SK-N-SH treated with all-trans-retinoic acid at 6 μM for 48 hours (cell line): ENCODE results near the gene FKBP6.

ENCODE experiments used
- ATAC-seq: fragments of 200-7000 bp; cut with Tn5 transposase; 3 replicates; pipeline ENCODE4 v1.9.1; 2020; ENCODE audit warnings: mild to moderate bottlenecking, moderate library complexity
- ARNTL ChIP-seq: fragments of 450-650 bp; formaldehyde crosslinking; IDR thresholded peaks from 2 replicates; pipeline ENCODE4 v1.5.0; 2020; ENCODE audit warnings: low read depth, mild to moderate bottlenecking, moderate library complexity, borderline replicate concordance
- BACH2 ChIP-seq: fragments of 250-450 bp; sonication (Bioruptor Pico); IDR thresholded peaks from 2 replicates; pipeline ENCODE4 v1.9.0; 2021; ENCODE audit warnings: mild to moderate bottlenecking, borderline replicate concordance
- CSDC2 ChIP-seq: fragments of 250-450 bp; sonication (Bioruptor Pico); IDR thresholded peaks from 2 replicates; pipeline ENCODE4 v1.5.0; 2020; ENCODE audit warnings: mild to moderate bottlenecking, moderate library complexity
- CSRNP3 ChIP-seq: fragments of 250-450 bp; sonication (Bioruptor Pico); IDR thresholded peaks from 2 replicates; pipeline ENCODE4 v1.5.1; 2021; ENCODE audit warnings: mild to moderate bottlenecking, moderate library complexity
- ESRRG ChIP-seq: fragments of 250-450 bp; sonication (Bioruptor Pico); IDR thresholded peaks from 2 replicates; pipeline ENCODE4 v1.6.1; 2021; ENCODE audit warnings: mild to moderate bottlenecking
- GLIS3 ChIP-seq: fragments of 250-450 bp; sonication (Bioruptor Pico); IDR thresholded peaks from 2 replicates; pipeline ENCODE4 v1.5.0; 2020; ENCODE audit warnings: mild to moderate bottlenecking, moderate library complexity
- ISL1 ChIP-seq: fragments of 250-450 bp; sonication (Bioruptor Pico); IDR thresholded peaks from 2 replicates; pipeline ENCODE4 v2.1.2; 2022; ENCODE audit warnings: mild to moderate bottlenecking, moderate library complexity
- PATZ1 ChIP-seq: fragments of 250-450 bp; sonication (Bioruptor Pico); IDR thresholded peaks from 2 replicates; pipeline ENCODE4 v1.8.0; 2020; ENCODE audit warnings: mild to moderate bottlenecking, moderate library complexity, borderline replicate concordance
- RARB ChIP-seq: fragments of 250-450 bp; sonication (Bioruptor Pico); IDR thresholded peaks from 2 replicates; pipeline ENCODE4 v1.8.0; 2021; ENCODE audit warnings: mild to moderate bottlenecking, moderate library complexity
- SNAI2 ChIP-seq: fragments of 250-450 bp; sonication (Bioruptor Pico); IDR thresholded peaks from 2 replicates; pipeline ENCODE4 v1.5.0; 2020; ENCODE audit warnings: mild to moderate bottlenecking, moderate library complexity
- TCF4 ChIP-seq: fragments of 250-450 bp; sonication (Bioruptor Pico); IDR thresholded peaks from 2 replicates; pipeline ENCODE4 v1.8.0; 2021; ENCODE audit warnings: mild to moderate bottlenecking, moderate library complexity, borderline replicate concordance
- TOX ChIP-seq: fragments of 250-450 bp; sonication (Bioruptor Pico); IDR thresholded peaks from 2 replicates; pipeline ENCODE4 v1.8.0; 2021; ENCODE audit warnings: mild to moderate bottlenecking, moderate library complexity, borderline replicate concordance
- TSHZ2 ChIP-seq: fragments of 250-450 bp; sonication (Bioruptor Pico); IDR thresholded peaks from 2 replicates; pipeline ENCODE4 v1.5.0; 2020; ENCODE audit warnings: mild to moderate bottlenecking, moderate library complexity
- ZC3H10 ChIP-seq: fragments of 250-450 bp; sonication (Bioruptor Pico); IDR thresholded peaks from 2 replicates; pipeline ENCODE4 v1.5.1; 2021; ENCODE audit warnings: mild to moderate bottlenecking, moderate library complexity
- ZFP3 ChIP-seq: fragments of 250-450 bp; sonication (Bioruptor Pico); IDR thresholded peaks from 2 replicates; pipeline ENCODE4 v1.5.0; 2020; ENCODE audit warnings: mild to moderate bottlenecking, moderate library complexity
- ZNF565 ChIP-seq: fragments of 450-650 bp; formaldehyde crosslinking; conservative IDR thresholded peaks from 2 replicates; pipeline ENCODE4 v1.5.0; 2020; ENCODE audit warnings: low read depth, mild to moderate bottlenecking, moderate library complexity
- ZNF70 ChIP-seq: fragments of 450-650 bp; formaldehyde crosslinking; IDR thresholded peaks from 2 replicates; pipeline ENCODE4 v1.5.0; 2020; ENCODE audit warnings: mild to moderate bottlenecking, moderate library complexity
- ZNF8 ChIP-seq: fragments of 450-650 bp; formaldehyde crosslinking; IDR thresholded peaks from 2 replicates; pipeline ENCODE4 v1.5.0; 2020; ENCODE audit warnings: mild to moderate bottlenecking, moderate library complexity
- TF ChIP-seq, protein P1 (sequence below): fragments of 250-450 bp; sonication (Bioruptor Pico); IDR thresholded peaks from 2 replicates; pipeline ENCODE4 v1.8.0; 2021; ENCODE audit warnings: low read depth, mild to moderate bottlenecking, moderate library complexity, borderline replicate concordance
- TF ChIP-seq, protein P2 (sequence below): fragments of 250-450 bp; sonication (Bioruptor Pico); IDR thresholded peaks from 2 replicates; pipeline ENCODE4 v1.5.1; 2020; ENCODE audit warnings: low read depth, mild to moderate bottlenecking, moderate library complexity

Gene FKBP6

DNA sequence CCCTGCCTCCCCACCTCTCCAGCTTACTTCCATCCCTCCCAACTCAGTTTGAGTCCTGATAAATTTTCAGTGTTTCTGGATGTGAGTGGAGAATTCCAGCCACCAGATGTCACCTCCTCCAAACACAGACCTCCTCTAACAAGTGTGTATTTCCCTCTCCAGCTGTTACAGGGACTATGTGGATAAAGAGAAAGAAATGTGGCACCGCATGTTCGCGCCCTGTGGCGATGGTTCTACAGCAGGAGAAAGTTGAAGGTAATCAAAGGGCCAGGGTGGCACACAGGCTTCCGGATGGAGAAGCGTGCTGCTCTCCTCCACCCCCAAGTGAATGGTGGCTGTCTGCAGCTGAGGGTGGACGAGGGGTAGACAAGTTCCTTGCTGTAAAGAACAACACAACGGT is 14.7 kb downstream of the FKBP6 start (continued):
- no peak for TF ChIP-seq ARNTL (CRISPR knock-in tag)
- TF ChIP-seq RARB = no peak
- no peak for TF ChIP-seq ESRRG (CRISPR knock-in tag)
- TF ChIP-seq TOX (CRISPR knock-in tag) = no peak
- TF ChIP-seq, protein P1, sequence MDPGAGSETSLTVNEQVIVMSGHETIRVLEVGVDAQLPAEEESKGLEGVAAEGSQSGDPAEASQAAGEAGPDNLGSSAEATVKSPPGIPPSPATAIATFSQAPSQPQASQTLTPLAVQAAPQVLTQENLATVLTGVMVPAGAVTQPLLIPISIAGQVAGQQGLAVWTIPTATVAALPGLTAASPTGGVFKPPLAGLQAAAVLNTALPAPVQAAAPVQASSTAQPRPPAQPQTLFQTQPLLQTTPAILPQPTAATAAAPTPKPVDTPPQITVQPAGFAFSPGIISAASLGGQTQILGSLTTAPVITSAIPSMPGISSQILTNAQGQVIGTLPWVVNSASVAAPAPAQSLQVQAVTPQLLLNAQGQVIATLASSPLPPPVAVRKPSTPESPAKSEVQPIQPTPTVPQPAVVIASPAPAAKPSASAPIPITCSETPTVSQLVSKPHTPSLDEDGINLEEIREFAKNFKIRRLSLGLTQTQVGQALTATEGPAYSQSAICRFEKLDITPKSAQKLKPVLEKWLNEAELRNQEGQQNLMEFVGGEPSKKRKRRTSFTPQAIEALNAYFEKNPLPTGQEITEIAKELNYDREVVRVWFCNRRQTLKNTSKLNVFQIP (CRISPR knock-in tag) = no peak
- no peak for TF ChIP-seq CSDC2
- TF ChIP-seq ZFP3 (CRISPR knock-in tag) = no peak
- TF ChIP-seq ISL1 (CRISPR knock-in tag) = no peak

- TF ChIP-seq ESRRG (CRISPR knock-in tag) = no peak
- no peak for TF ChIP-seq ARNTL (CRISPR knock-in tag)
- no peak for TF ChIP-seq ISL1 (CRISPR knock-in tag)
- TF ChIP-seq ZNF8 (CRISPR knock-in tag) = no peak
- TF ChIP-seq TOX (CRISPR knock-in tag) = no peak
- no peak for TF ChIP-seq ZC3H10
- no peak for TF ChIP-seq TCF4 (CRISPR knock-in tag)
- TF ChIP-seq CSRNP3 (CRISPR knock-in tag) = no peak
- TF ChIP-seq RARB = no peak
- TF ChIP-seq, all 23 proteins: peak for 0
Measured at GRCh38 chr7:73343671-73344380, 15.9 kb downstream of the FKBP6 start.

GRCh38 chr7:73345538-73345937 is 17.6 kb downstream of the FKBP6 start:
- no peak for ATAC-seq
- no peak for TF ChIP-seq SNAI2 (CRISPR knock-in tag)
- TF ChIP-seq TOX (CRISPR knock-in tag) = no peak
- no peak for TF ChIP-seq CSDC2
- TF ChIP-seq BACH2 (CRISPR knock-in tag) = no peak
- TF ChIP-seq, protein P2, sequence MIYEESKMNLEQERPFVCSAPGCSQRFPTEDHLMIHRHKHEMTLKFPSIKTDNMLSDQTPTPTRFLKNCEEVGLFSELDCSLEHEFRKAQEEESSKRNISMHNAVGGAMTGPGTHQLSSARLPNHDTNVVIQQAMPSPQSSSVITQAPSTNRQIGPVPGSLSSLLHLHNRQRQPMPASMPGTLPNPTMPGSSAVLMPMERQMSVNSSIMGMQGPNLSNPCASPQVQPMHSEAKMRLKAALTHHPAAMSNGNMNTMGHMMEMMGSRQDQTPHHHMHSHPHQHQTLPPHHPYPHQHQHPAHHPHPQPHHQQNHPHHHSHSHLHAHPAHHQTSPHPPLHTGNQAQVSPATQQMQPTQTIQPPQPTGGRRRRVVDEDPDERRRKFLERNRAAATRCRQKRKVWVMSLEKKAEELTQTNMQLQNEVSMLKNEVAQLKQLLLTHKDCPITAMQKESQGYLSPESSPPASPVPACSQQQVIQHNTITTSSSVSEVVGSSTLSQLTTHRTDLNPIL (CRISPR knock-in tag) = no peak
- no peak for TF ChIP-seq ESRRG (CRISPR knock-in tag)
- TF ChIP-seq TSHZ2 = no peak
- TF ChIP-seq ARNTL (CRISPR knock-in tag) = no peak
- no peak for TF ChIP-seq ZC3H10
- TF ChIP-seq, protein P1 (CRISPR knock-in tag) = no peak
- TF ChIP-seq ZNF70 = no peak
- TF ChIP-seq ISL1 (CRISPR knock-in tag) = no peak
- TF ChIP-seq CSRNP3 (CRISPR knock-in tag) = no peak
- TF ChIP-seq GLIS3 = no peak
- TF ChIP-seq ZNF565 (CRISPR knock-in tag) = no peak
- TF ChIP-seq TCF4 (CRISPR knock-in tag) = no peak
- no peak for TF ChIP-seq PATZ1 (CRISPR knock-in tag)
- TF ChIP-seq RARB = no peak
- TF ChIP-seq ZFP3 (CRISPR knock-in tag) = no peak
- TF ChIP-seq, all 23 proteins: peak for 0

More at GRCh38 chr7:73343671-73344380, 15.9 kb downstream of the FKBP6 start:
- ATAC-seq = no peak
